CD4-positive, alpha-beta T cell treated with Interleukin-4 for 1 hour (primary cell): ENCODE measurements around the gene PRAMEF5.
"Not testable (repeated sequence)": the region's sequence is repeated elsewhere in the genome, so short reads cannot be mapped to it uniquely, and the experiment has no call there.

Experiments
- DNase-seq, 2 donors: peaks; one replicate each; pipeline ENCODE4 v3.0.0-alpha.2; 2020 to 2022

The PRAMEF5 gene

DNA sequence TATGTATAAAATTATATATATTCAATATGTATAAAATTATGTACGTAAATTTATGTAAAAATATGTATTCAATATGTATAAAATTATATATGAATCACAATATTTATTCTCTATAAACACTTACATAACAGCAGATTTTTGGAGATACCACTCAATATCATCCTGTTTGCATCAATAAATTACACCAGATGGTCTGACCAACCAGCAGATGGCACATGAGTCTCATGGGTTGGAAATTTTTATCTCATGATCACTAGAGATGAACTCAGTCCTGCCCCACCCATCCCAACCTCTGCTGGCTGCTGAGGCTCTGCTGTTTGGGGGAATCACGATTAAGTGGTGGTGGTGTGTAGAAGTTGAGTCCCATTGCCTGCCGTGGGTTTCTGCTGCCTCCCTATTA is 25.6 kb downstream of the PRAMEF5 start:
- DNase-seq, result not testable (repeated sequence)

DNA sequence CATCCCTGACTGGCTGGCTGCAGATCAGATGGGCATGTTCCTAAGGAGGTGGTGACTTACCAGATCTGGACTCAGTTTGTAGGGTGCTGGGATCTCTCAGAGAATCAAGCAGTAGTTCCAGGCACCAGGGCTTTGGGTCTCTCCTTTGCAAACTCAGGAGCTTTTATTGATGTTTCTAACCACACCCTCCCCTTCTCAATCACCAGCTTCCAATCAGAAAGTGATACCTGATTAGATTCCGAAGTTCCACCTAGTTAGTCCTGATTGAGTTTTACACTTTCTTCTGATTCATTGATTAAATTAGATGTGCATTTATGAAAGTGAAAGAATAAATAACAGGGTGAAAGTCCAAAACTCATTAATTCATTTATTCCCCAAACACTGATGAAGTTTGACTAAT is 31.0 kb downstream of the PRAMEF5 start, which contains the start of gene PRAMEF8:
Gene PRAMEF8, minus strand, starts transcription at position 101 of the 400 bp plus-strand sequence. CDS start 1,046 bp downstream, outside the sequence.
- not testable (repeated sequence) for DNase-seq

- DNase-seq, result not testable (repeated sequence)
Measured at GRCh38 chr1:13289030-13289429, 35.0 kb downstream of the PRAMEF5 start.

- not testable (repeated sequence) for DNase-seq
Measured at GRCh38 chr1:13297216-13297931, 43.4 kb downstream of the PRAMEF5 start.

- DNase-seq, result not testable (repeated sequence)
Measured at GRCh38 chr1:13298699-13299098, 44.7 kb downstream of the PRAMEF5 start.

- not testable (repeated sequence) for DNase-seq
Measured at GRCh38 chr1:13302197-13302596, 48.2 kb downstream of the PRAMEF5 start.

- not testable (repeated sequence) for DNase-seq
Measured at GRCh38 chr1:13303239-13303638, 49.2 kb downstream of the PRAMEF5 start, which contains the start of gene PRAMEF33. Gene PRAMEF33, plus strand, starts transcription at chr1:13303539. Its CDS starts 2,416 bp downstream, at chr1:13305955.
